Measurements from ENCODE around the gene CEP164. TPM values are rescaled to one million over a fixed set of nuclear protein-coding genes. Genes with fewer than 3 reads are reported as not detected.
"Not testable (repeated sequence)": the region's sequence is repeated elsewhere in the genome, so short reads cannot be mapped to it uniquely, and the experiment has no call there.

CEP164 gene
- total and polyA plus RNA-seq, 2 experiments from 2014 or later, result 13.9 to 23.8 TPM

DNA sequence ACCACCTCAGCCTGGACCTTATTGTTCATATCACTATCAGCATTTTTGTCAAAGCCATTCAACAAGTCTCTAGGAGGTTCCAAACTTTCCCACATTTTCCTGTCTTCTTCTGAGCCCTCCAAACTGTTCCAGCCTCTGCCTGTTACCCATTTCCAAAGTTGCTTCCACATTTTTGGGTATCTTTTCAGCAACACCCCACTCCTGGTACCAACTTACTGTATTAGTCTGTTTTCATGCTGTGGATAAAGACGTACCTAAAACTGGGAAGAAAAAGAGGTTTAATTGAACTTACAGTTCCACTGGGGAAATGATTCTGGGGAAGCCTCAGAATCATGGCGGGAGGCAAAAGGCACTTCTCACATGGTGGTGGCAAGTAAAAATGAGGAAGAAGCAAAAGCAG, 78.2 kb downstream of the CEP164 start:
- not testable (repeated sequence) for DNase-seq (ENCODE audit: low spot score); H3K4me2 ChIP-seq; H4K20me1 ChIP-seq (replicated peaks; ENCODE audit: insufficient read depth); ATAC-seq; H3K9me2 ChIP-seq (ENCODE audit: insufficient read depth); H2AFZ ChIP-seq; H3K27ac ChIP-seq (ENCODE audit: low read depth); H3K27ac Mint-ChIP-seq; H3K27me3 ChIP-seq (ENCODE audit: insufficient read depth); H3K4me3 ChIP-seq; H3K4me1 ChIP-seq (ENCODE audit: insufficient read depth); H3K27me3 Mint-ChIP-seq (ENCODE audit: insufficient read depth, low read depth, poor library complexity); H3K4me3 Mint-ChIP-seq; H3F3A ChIP-seq (replicated peaks; ENCODE audit: low read depth); H3K79me2 ChIP-seq (replicated peaks; ENCODE audit: insufficient read depth)
- Mint-ChIP-seq H3K4me1 (peaks cover 13% of the 10 kb centered on the region; the same call in 2 of the 3 replicates), H3K36me3 (ENCODE audit: low read depth) (peaks cover 70% of the 10 kb centered on the region), H3K9me3 (peaks cover 23% of the 10 kb centered on the region)
- peaks cover 17% of the 10 kb centered on the region for H3K36me3 ChIP-seq (ENCODE audit: insufficient read depth)

DNA sequence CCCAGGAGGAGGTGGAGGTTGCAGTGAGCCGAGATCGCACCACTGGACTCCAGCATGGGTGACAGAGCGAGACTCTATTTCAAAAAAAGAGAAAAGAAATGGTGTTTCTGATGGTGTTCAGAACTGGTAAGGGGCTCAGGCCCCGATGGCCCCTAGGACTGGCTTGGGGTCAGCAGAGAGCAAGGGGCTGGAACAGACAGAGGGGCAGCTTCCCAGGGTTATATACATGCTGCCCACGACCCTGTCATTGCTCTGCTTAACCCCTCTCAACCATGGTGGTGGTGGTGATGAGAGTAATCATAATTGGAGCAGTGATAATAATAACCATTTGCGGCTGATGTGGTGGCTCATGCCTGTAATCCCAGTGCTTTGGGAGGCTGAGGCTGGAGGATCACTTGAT, 79.4 kb downstream of the CEP164 start:
- Mint-ChIP-seq H3K36me3 (ENCODE audit: low read depth) (peaks cover 66% of the 10 kb centered on the region), H3K27ac (no peak overlapping the region), H3K9me3 (peaks cover 23% of the 10 kb centered on the region)

More for the DNA sequence above, 79.4 kb downstream of the CEP164 start:
- Histone ChIP-seq H3K9me2 (ENCODE audit: insufficient read depth) (no peaks in the 10 kb centered on the region), H3K4me1 (ENCODE audit: insufficient read depth) (no peaks in the 10 kb centered on the region), H3K4me3 (no peak overlapping the region), H2AFZ (no peak overlapping the region), H4K20me1 (replicated peaks; ENCODE audit: insufficient read depth) (no peaks in the 10 kb centered on the region), H3K79me2 (replicated peaks; ENCODE audit: insufficient read depth) (no peaks in the 10 kb centered on the region), H3K27ac (ENCODE audit: low read depth) (no peak overlapping the region), H3F3A (replicated peaks; ENCODE audit: low read depth) (no peaks in the 10 kb centered on the region), H3K27me3 (ENCODE audit: insufficient read depth) (no peaks in the 10 kb centered on the region), H3K36me3 (ENCODE audit: insufficient read depth) (peaks cover 14% of the 10 kb centered on the region), H3K4me2 (no peak overlapping the region)
- peaks cover 7% of the 10 kb centered on the region for H3K27me3 Mint-ChIP-seq (ENCODE audit: insufficient read depth, low read depth, poor library complexity)
- ATAC-seq (no peak), DNase-seq (ENCODE audit: low spot score) (no peak)
- H3K4me1 Mint-ChIP-seq, result peaks cover 19% of the 10 kb centered on the region
- no peak for TF ChIP-seq ZNF114 (CRISPR knock-in tag; IDR thresholded peaks at IDR 0.05)
- no peak for TF ChIP-seq JUNB (IDR thresholded peaks at IDR 0.05; ENCODE audit: unreplicated experiment)
- TF ChIP-seq, protein P1, sequence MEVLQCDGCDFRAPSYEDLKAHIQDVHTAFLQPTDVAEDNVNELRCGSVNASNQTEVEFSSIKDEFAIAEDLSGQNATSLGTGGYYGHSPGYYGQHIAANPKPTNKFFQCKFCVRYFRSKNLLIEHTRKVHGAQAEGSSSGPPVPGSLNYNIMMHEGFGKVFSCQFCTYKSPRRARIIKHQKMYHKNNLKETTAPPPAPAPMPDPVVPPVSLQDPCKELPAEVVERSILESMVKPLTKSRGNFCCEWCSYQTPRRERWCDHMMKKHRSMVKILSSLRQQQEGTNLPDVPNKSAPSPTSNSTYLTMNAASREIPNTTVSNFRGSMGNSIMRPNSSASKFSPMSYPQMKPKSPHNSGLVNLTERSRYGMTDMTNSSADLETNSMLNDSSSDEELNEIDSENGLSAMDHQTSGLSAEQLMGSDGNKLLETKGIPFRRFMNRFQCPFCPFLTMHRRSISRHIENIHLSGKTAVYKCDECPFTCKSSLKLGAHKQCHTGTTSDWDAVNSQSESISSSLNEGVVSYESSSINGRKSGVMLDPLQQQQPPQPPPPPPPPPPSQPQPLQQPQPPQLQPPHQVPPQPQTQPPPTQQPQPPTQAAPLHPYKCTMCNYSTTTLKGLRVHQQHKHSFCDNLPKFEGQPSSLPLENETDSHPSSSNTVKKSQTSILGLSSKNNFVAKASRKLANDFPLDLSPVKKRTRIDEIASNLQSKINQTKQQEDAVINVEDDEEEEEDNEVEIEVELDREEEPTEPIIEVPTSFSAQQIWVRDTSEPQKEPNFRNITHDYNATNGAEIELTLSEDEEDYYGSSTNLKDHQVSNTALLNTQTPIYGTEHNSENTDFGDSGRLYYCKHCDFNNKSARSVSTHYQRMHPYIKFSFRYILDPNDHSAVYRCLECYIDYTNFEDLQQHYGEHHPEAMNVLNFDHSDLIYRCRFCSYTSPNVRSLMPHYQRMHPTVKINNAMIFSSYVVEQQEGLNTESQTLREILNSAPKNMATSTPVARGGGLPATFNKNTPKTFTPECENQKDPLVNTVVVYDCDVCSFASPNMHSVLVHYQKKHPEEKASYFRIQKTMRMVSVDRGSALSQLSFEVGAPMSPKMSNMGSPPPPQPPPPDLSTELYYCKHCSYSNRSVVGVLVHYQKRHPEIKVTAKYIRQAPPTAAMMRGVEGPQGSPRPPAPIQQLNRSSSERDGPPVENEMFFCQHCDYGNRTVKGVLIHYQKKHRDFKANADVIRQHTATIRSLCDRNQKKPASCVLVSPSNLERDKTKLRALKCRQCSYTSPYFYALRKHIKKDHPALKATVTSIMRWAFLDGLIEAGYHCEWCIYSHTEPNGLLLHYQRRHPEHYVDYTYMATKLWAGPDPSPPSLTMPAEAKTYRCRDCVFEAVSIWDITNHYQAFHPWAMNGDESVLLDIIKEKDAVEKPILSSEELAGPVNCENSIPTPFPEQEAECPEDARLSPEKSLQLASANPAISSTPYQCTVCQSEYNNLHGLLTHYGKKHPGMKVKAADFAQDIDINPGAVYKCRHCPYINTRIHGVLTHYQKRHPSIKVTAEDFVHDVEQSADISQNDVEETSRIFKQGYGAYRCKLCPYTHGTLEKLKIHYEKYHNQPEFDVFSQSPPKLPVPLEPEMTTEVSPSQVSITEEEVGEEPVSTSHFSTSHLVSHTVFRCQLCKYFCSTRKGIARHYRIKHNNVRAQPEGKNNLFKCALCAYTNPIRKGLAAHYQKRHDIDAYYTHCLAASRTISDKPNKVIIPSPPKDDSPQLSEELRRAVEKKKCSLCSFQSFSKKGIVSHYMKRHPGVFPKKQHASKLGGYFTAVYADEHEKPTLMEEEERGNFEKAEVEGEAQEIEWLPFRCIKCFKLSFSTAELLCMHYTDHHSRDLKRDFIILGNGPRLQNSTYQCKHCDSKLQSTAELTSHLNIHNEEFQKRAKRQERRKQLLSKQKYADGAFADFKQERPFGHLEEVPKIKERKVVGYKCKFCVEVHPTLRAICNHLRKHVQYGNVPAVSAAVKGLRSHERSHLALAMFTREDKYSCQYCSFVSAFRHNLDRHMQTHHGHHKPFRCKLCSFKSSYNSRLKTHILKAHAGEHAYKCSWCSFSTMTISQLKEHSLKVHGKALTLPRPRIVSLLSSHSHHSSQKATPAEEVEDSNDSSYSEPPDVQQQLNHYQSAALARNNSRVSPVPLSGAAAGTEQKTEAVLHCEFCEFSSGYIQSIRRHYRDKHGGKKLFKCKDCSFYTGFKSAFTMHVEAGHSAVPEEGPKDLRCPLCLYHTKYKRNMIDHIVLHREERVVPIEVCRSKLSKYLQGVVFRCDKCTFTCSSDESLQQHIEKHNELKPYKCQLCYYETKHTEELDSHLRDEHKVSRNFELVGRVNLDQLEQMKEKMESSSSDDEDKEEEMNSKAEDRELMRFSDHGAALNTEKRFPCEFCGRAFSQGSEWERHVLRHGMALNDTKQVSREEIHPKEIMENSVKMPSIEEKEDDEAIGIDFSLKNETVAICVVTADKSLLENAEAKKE (CRISPR knock-in tag; IDR thresholded peaks at IDR 0.05), result no peak
- no peak overlapping the region for H3K4me3 Mint-ChIP-seq
